HL-60 (cell line): ENCODE measurements around the gene PRDM16.

Experiments used
- CTCF ChIP-seq: IDR thresholded peaks from one replicate; pipeline ENCODE4 v1.5.1; 2011; ENCODE audit warnings: low read length, control low read depth, inconsistent platforms; ENCODE audit not compliant: insufficient read depth
- REST ChIP-seq: IDR thresholded peaks from 2 replicates; pipeline ENCODE4 v1.6.1; 2012; ENCODE audit warnings: low read depth; ENCODE audit not compliant: insufficient replicate concordance

- TF ChIP-seq REST (no peak), CTCF (no peak)
Measured at GRCh38 chr1:3439346-3440299, 370.6 kb downstream of the PRDM16 start.
